ENCODE measurements around the gene BIN1.

DNA sequence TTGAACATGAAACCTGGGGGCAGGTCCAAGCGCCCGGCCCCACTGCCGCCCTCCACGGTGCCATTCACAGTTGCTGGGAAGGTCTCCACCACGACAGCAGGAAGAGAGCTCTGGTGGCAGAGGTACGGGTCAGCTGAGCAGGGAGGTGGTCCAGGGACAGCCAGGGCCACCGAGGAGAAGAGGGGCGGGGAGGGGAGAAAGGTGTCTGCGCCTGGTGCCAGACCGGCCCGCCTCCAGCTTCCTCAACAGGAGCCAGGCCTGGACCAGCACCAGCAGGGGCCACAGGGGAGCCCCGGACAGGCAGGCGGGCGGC lies 56.2 kb downstream of the BIN1 start:
- TF ChIP-seq, protein P1, sequence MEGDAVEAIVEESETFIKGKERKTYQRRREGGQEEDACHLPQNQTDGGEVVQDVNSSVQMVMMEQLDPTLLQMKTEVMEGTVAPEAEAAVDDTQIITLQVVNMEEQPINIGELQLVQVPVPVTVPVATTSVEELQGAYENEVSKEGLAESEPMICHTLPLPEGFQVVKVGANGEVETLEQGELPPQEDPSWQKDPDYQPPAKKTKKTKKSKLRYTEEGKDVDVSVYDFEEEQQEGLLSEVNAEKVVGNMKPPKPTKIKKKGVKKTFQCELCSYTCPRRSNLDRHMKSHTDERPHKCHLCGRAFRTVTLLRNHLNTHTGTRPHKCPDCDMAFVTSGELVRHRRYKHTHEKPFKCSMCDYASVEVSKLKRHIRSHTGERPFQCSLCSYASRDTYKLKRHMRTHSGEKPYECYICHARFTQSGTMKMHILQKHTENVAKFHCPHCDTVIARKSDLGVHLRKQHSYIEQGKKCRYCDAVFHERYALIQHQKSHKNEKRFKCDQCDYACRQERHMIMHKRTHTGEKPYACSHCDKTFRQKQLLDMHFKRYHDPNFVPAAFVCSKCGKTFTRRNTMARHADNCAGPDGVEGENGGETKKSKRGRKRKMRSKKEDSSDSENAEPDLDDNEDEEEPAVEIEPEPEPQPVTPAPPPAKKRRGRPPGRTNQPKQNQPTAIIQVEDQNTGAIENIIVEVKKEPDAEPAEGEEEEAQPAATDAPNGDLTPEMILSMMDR (optimal IDR thresholded peaks at IDR 0.05 in 1 of 3, IDR thresholded peaks at IDR 0.05 in 1 of 3, conservative IDR thresholded peaks at IDR 0.05 in 1 of 3; ENCODE audit: extremely low read depth in 1 of 3, insufficient read depth in 2 of 3, low read length in 3 of 3): no peak
- TF ChIP-seq EZH2 (IDR thresholded peaks at IDR 0.05; ENCODE audit: low read length): no peak
